ENCODE data around the gene TUBB6.

The TUBB6 gene

DNA sequence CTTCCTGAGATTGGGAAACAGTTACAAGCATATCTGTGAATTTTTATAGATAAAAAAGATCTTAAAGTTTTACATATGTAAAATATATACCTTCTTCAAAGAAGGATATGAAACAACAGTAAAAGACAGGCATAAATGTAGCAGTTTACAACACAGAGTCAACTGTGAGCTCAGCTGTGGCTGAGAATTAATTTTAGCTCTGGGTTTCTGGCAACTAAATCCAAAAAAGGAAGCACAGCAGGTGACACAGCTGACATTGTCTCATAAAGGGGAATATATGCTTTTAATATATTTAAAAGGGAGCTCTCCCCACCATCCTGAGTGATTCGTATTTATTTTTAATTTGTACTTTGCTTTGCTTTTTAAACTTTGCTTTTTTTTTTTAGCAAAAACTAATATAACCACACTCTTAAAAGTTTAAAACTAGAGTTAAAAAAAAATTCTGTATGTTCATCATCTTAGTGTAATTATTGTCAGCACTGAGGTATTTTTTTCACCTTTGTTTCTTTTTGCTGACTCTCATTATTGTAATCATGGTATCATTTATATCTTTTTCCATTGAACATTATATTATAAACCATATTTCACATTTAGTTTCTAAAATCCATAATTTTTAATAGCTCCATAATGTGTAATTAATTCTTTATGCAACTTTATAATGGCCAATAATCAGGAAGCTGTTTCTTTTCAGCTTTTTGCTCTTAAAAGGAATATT is 6.7 kb downstream of the TUBB6 start:
- no peak for DNase-seq (ENCODE audit: low spot score)

DNA sequence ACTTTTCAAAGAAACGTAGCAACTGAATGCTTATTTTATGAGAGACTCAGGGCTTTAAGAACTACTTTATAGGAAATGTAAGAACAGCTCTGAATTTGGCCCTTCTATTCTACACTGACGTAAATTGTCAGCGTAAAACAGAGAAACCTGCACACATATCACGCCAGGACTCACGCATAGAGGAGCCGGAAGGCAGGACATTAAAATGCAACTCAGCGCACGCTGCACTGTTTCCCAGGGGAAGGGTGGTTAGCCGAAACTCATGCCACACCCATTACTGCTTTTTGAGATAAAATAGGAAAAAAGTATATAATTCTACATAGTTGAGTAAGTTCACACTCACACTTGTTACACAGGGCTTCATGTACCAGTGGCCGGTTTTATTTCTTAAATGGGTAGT is 7.4 kb downstream of the TUBB6 start:
- peak; percentile 84 for DNase-seq (ENCODE audit: low spot score)

DNA sequence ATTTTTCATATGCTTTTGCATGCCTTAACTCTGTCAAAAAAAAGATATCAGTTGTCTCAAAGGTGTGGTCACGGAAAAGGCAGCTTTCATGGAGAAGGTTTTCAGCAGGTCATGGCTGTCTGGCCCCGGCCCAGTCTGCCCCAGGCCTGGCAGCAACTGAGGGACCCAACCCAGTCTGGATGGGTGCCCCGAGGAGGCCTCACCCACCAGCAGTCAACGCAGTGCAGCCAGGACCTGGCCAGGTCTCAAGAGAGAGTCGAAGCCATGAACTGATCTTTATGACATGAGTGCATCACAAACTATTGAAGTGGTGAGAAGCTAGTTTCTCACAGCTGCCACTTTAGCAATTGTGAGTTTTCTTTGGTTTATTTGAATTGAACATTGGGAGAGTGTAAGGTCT is 7.9 kb downstream of the TUBB6 start:
- DNase-seq (ENCODE audit: low spot score), result peak; percentile 93

DNA sequence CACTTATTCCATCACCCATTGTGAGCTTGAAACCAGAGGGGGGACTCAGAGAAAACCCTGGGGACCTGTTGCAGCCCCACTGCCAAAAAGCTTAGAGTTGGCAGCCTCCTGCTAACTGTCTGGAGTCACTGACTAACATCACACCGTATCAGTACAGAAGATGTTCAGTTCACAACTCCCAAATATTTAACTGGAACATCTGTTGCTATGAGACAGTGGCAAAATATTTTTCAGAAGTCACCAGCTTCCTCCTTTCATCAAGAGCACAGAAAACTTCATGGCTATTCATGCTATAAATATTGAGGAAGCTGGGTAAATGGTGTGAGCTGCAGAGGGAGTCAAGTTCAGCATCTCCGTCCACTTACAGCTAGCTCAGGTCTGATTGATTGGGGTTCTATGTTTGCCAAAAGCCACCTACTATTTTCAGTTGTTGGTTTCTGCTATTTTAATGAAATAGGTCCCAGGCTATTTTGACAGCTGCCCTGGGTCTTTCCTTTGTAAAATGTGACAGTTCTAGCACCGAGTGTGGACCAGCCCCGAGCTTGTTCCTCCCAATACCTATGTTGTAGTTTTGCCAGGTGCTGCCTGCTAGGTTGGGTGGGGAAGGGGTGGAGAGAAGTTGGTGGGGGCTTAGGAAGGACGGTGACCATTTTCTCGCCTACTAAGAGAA is 9.8 kb downstream of the TUBB6 start:
- peak; percentile 29 for DNase-seq (ENCODE audit: low spot score)

GRCh38 chr18:12318334-12318697 is 10.3 kb downstream of the TUBB6 start:
- DNase-seq (ENCODE audit: low spot score), result no peak

DNA sequence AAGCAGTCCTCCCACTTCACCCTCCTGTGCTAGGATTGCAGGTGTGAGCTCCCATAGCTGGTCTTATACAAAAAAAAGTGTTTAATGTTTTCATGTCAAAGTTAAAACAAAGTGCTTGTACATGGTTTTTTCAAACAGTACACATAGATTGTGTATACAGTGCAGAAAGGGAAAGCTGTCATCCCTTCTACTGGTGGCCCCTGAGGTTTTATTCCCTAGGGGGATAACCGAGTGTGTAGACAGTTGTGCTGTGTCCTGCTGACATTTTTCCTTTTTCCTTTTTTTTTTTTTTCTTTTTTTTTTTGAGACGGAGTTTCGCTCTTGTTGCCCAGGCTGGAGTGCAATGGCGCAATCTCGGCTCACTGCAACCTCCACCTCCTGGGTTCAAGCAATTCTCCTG is 10.8 kb downstream of the TUBB6 start:
- DNase-seq (ENCODE audit: low spot score), result no peak

GRCh38 chr18:12321333-12321732 is 13.3 kb downstream of the TUBB6 start:
- DNase-seq (ENCODE audit: low spot score), result no peak

DNA sequence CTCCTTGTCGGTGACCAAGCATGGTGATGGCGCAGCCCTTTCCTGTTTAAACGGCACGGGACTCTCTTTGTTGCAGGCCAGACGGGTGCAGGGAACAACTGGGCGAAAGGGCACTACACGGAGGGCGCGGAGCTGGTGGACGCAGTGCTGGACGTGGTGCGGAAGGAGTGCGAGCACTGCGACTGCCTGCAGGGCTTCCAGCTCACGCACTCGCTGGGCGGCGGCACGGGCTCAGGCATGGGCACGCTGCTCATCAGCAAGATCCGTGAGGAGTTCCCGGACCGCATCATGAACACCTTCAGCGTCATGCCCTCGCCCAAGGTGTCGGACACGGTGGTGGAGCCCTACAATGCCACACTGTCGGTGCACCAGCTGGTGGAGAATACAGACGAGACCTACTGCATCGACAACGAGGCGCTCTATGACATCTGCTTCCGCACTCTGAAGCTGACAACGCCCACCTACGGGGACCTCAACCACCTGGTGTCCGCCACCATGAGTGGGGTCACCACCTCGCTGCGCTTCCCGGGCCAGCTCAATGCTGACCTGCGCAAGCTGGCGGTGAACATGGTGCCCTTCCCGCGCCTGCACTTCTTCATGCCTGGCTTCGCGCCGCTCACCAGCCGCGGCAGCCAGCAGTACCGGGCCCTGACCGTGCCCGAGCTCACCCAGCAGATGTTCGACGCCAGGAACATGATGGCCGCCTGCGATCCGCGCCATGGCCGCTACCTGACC is 17.1 kb downstream of the TUBB6 start:
- no peak for DNase-seq (ENCODE audit: low spot score)

- DNase-seq (ENCODE audit: low spot score), result no peak
Observed at GRCh38 chr18:12325726-12326245, 17.7 kb downstream of the TUBB6 start.

GRCh38 chr18:12326711-12327460 is 18.8 kb downstream of the TUBB6 start:
- no peak for DNase-seq (ENCODE audit: low spot score)

DNA sequence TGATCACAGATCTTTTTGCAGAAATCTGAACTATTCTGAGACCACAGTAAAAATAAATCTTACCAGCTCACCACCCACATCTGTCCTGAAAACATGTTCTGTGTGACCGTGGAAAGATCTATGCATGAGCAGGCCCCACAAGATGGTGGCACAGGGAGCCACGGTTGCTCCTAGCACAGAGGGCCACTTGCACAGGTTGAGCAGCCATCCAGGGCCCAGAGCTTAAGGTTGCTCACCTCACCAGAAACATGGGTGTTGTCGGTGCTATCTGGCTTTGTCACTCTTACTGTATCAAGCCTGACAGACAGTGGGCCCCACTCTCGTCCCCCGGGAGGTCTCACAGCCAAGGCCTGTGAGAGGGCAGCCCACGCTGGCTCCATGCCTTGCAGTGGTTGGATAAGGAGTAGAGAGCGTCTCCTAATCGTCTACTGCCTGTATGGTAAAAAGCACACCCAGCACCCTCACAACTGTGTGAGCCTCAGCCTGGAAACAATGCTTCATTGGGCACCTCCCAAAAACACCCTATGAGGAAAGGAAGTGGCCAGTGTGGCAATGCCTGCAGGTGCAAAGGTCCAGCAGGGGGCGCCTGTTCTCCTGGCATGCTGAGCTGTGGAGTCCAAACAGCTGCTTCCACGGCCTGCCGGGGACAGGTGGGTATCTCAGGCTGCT is 19.6 kb downstream of the TUBB6 start:
- DNase-seq (ENCODE audit: low spot score), result peak; percentile 88

DNA sequence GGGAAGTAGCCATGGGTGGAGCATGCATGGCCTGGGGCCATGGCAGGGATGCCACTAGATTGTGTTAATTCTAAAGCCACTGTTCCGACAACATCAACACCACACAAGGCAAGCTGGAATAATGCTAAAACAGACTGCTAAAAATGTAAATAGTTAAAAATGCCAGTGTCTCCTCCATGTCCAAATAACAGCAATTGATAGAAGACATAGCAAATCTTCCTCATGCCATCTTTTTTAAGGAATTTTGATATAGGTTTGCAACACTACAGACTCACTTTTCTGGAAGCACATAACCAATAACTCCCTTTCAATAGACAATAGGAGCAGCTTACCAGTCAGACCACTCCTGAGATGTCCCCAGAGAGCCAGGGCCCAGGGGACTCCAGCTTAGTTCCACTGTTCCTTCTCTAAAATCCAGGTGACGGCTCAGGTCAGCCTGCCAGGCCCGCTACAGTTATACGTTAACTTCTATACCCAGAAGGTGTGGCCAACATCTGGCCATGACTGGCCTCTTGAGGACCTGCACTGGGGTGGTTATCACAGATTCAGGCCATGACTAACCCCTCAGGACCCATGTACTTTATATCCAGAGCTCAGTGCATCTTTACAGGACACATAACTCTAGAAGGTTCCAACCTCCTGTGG is 20.3 kb downstream of the TUBB6 start:
- no peak for DNase-seq (ENCODE audit: low spot score)

DNA sequence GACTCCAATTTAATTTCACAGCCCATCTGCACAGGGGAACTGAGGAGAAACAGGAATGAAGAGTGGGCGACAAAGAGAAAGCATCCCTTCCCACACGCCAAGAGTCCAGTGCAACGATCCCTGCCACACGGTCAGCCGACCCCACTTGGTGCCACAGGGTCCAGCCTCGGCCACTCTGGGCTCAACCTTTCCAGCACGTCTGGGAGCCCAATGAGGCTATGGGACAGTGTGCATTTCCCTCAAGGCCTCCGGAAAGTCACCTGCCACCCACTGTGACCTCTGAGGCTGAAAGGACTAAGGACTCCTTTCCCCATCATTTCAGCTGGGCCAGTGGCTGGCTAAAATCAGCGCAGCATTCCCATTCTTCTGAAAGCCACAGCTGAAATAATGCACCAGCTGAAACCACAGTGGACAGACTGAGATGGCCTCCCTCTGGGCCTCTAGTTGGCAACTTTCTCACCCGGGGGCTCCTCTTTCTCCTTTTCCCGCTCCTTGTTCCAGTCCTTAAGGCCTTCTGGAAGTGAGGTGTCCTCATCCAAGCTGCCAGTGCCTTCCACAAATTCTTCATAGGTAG is 21.2 kb downstream of the TUBB6 start:
- no peak for DNase-seq (ENCODE audit: low spot score)

- DNase-seq (ENCODE audit: low spot score), result no peak
Observed at GRCh38 chr18:12330766-12331165, 22.7 kb downstream of the TUBB6 start.

DNA sequence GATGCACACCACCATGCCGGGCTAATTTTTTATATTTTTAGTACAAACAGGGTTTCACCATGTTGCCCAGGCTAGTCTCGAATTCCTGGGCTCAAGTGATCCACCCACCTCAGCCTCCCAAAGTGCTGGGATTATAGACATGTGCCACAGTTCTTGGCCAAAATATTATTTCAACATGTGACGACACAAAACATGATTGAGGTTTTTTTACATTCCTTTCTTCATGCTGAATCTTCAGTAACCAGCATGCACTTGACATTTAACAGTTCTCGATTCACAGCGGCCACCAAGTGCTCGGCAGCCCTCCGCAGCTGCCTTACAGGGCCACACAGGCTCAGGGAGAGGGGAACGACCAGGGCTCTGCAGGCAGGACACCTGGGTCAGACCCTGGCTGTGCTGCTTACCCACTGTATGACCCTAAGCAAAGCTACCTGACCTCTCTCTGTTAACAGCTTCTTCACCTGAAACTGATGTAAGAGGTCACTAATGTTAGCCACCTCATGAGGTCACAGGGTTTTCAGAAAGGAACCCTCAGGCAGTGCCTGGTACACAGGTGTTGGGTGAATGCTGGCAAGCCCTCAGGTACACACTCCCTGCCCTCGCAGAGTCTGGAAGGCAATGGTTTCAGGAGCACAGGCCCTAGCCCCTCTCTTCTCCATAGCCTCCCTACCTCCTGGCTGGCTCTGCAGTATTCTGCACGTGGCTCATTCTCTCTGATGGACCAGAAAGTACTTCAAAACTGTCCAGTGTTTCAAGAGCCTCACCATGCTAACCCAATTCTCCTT is 25.7 kb downstream of the TUBB6 start:
- no peak for DNase-seq (ENCODE audit: low spot score)

GRCh38 chr18:12334366-12334808 is 26.3 kb downstream of the TUBB6 start:
- no peak for DNase-seq (ENCODE audit: low spot score)

- no peak for DNase-seq (ENCODE audit: low spot score)
Observed at GRCh38 chr18:12334863-12335262, 26.8 kb downstream of the TUBB6 start.

GRCh38 chr18:12335503-12335902 is 27.5 kb downstream of the TUBB6 start:
- DNase-seq (ENCODE audit: low spot score), result no peak

DNA sequence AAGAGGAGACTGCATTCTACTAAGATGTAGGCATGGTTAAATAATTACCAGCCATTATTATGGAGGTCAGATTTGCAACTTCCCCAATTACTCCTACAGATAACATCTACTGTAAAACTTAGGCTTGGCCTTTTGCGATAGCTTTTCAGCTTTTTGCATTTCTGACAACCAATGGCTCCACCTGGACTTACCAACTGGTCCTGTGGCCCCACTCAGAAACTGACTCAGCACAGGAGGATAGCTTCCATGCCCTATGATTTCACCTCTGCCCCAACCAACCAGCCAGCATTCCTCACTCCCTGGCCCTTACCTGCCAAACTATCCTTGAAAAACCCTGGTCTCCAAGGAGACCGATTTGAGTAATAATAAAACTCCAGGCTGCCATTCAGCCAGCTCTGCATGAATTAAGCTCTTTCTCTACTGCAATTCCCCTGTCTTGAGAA is 28.2 kb downstream of the TUBB6 start:
- DNase-seq (ENCODE audit: low spot score), result no peak

DNA sequence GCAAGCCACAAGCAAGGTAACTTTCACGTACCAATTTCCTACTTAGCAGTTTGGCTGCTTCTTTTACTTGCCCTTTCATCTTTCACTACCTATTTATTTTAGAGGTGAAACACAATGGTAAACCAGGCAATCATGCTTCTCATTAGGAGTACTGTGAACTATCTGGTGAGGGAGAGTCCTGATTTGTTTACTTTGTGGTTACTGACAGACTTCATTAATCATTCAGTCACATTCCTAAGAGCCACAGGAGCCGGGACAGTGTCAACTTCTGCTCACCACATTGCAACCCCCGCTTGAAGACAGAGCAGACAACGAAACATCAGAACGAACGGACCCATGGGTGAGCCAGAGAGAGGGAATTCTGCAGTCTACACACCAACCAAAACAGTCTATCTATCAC is 28.8 kb downstream of the TUBB6 start:
- DNase-seq (ENCODE audit: low spot score), result no peak

Data from hematopoietic multipotent progenitor cell treated with erythropoietin and hydrocortisone succinate and interleukin-3 and kit ligand, for 15 days (in vitro differentiated cells).